Tibial nerve (tissue), 4 donors: ENCODE results near the gene DENND2A.
A peak's percentile ranks its signal among the peaks of the same experiment; 100 is the strongest.

ENCODE experiments used
- CTCF ChIP-seq, 5 experiments: fragments of 200-600 bp in 3 of 5; fragments of 450-650 bp in 2 of 5; sonication (generic) in 3 of 5; IDR thresholded peaks; one replicate each; pipeline ENCODE4 v1.5.1; 2016 to 2019; ENCODE audit warnings: antibody characterized with exemption in 5 of 5, mild to moderate bottlenecking in 3 of 5, moderate library complexity in 2 of 5
- EP300 ChIP-seq, 2 donors: sonication (generic); formaldehyde crosslinking; IDR thresholded peaks; one replicate each; pipeline ENCODE4 v1.6.1; 2017; ENCODE audit warnings: antibody characterized with exemption in 2 of 2, mild to moderate bottlenecking in 1 of 2
- POLR2A ChIP-seq, 2 donors: fragments of 450-650 bp; IDR thresholded peaks; one replicate each; pipeline ENCODE4 v1.6.1; 2017; ENCODE audit warnings: antibody characterized with exemption in 2 of 2, mild to moderate bottlenecking in 2 of 2, moderate library complexity in 2 of 2

GRCh38 chr7:140534743-140535142 lies 105.9 kb downstream of the DENND2A start:
- TF ChIP-seq POLR2A (IDR thresholded peaks at IDR 0.05): no peak
- TF ChIP-seq CTCF (IDR thresholded peaks at IDR 0.05): no peak
- TF ChIP-seq EP300 (IDR thresholded peaks at IDR 0.05): peak in 1 of 2 donors; percentile 62
